GM10248 (cell line): ENCODE results near the gene KAT2B.

Source experiments
- CTCF ChIA-PET: fragments of 300-600 bp; sonication (Branson Sonifier 250); formaldehyde crosslinking; extraction: SDS; loops from one replicate; lab custom pipeline; 2021; ENCODE audit warnings: antibody characterized with exemption; lab: Yijun Ruan, JAX
- POLR2A ChIA-PET: fragments of 350-650 bp; sonication (Branson Sonifier 250); formaldehyde crosslinking; extraction: SDS; loops from one replicate; lab custom pipeline; 2020; ENCODE audit warnings: antibody characterized with exemption; lab: Yijun Ruan, JAX
- DNase-seq: peaks from one replicate; pipeline ENCODE4 v3.0.0; 2012; ENCODE audit errors: extremely low spot score
- CTCF ChIP-seq: IDR thresholded peaks from 2 replicates; pipeline ENCODE4 v1.5.1; 2012; ENCODE audit warnings: mild to moderate bottlenecking, low read depth; ENCODE audit errors: extremely low read depth, missing control alignments, control extremely low read depth

KAT2B gene

GRCh38 chr3:20069178-20069532 lies 28.9 kb downstream of the KAT2B start:
- ChIA-PET CTCF (no interaction called here), POLR2A (no interaction called here)
- no peak for TF ChIP-seq CTCF
- DNase-seq, result no peak

- ChIA-PET CTCF (interaction anchor here (0.8 to 1.0 kb wide), 2 partner anchors 12 to 13 kb away, joined by 3 read pairs; no protein-coding TSS in a partner anchor), POLR2A (no interaction called here)
- no peak for DNase-seq
- no peak for TF ChIP-seq CTCF
Measured at GRCh38 chr3:20071175-20071574, 30.9 kb downstream of the KAT2B start.

- POLR2A ChIA-PET, result no interaction called here
- no peak for TF ChIP-seq CTCF
- no peak for DNase-seq
- CTCF ChIA-PET, result interaction anchor here (1.1 to 1.6 kb wide), 2 partner anchors 11 to 20 kb away, joined by 3 to 5 read pairs; no protein-coding TSS in a partner anchor
Measured at GRCh38 chr3:20072422-20072821, 32.2 kb downstream of the KAT2B start.

- TF ChIP-seq CTCF, result no peak
- DNase-seq, result no peak
- ChIA-PET POLR2A (no interaction called here), CTCF (interaction anchor here (1.6 to 1.9 kb wide), 2 partner anchors 9 to 21 kb away, joined by 5 to 7 read pairs; no protein-coding TSS in a partner anchor)
Measured at GRCh38 chr3:20073068-20073467, 32.8 kb downstream of the KAT2B start.

- no peak for DNase-seq
- TF ChIP-seq CTCF, result no peak
- ChIA-PET POLR2A (no interaction called here), CTCF (interaction anchor here (1.9 kb wide), 1 partner anchor 10 kb away, joined by 7 read pairs; no protein-coding TSS in a partner anchor)
Measured at GRCh38 chr3:20073683-20074082, 33.4 kb downstream of the KAT2B start.

- DNase-seq, result no peak
- ChIA-PET CTCF (interaction anchor here (1.6 to 1.9 kb wide), 2 partner anchors 10 kb away, joined by 7 read pairs; no protein-coding TSS in a partner anchor), POLR2A (no interaction called here)
- TF ChIP-seq CTCF, result no peak
Measured at GRCh38 chr3:20074226-20075063, 34.2 kb downstream of the KAT2B start.
